Rectal smooth muscle tissue (tissue), 1 donor: Measurements from ENCODE around the gene TUG1.

Experiments
- H3K27ac ChIP-seq: one replicate; pipeline ENCODE4 v1.7.0; 2013; ENCODE audit warnings: low read depth, low read length, inconsistent platforms
- H3K27me3 ChIP-seq: one replicate; pipeline ENCODE4 v1.7.0; 2013; ENCODE audit warnings: low read length; ENCODE audit not compliant: control insufficient read depth, insufficient read depth
- H3K36me3 ChIP-seq: one replicate; pipeline ENCODE4 v1.7.0; 2013; ENCODE audit warnings: low read length; ENCODE audit not compliant: control insufficient read depth, insufficient read depth
- H3K4me1 ChIP-seq: one replicate; pipeline ENCODE4 v1.7.0; 2013; ENCODE audit warnings: low read length; ENCODE audit not compliant: control insufficient read depth, insufficient read depth
- H3K4me3 ChIP-seq: one replicate; pipeline ENCODE4 v1.7.0; 2013; ENCODE audit warnings: low read length
- H3K9ac ChIP-seq: one replicate; pipeline ENCODE4 v1.7.0; 2013; ENCODE audit warnings: low read length

The TUG1 gene

DNA sequence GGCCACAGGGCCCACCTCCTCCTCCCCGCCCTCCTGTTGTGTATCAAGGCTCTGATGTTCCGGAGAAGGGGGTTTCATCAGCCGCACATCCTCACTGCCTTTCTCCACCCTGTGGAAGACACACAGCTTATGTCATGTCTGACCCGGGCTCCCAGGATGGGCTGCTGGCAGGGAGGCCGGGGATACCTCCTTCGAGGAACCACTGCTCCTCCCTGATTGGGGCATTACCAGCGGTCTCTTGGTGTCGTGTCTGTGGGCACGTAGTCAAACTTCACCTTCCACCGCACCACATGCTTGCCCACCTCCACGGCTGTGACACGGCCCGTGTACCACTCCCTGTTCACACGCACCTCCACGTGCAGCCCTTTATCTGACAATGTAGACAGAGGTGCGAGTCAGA is 36.4 kb upstream of the TUG1 start:
- no peak overlapping the region for H3K9ac ChIP-seq
- H3K4me3 ChIP-seq = no peak overlapping the region
- H3K36me3 ChIP-seq = peaks cover 76% of the 10 kb centered on the region
- H3K27me3 ChIP-seq = no peaks in the 10 kb centered on the region
- H3K4me1 ChIP-seq = no peaks in the 10 kb centered on the region
- H3K27ac ChIP-seq = no peak overlapping the region

DNA sequence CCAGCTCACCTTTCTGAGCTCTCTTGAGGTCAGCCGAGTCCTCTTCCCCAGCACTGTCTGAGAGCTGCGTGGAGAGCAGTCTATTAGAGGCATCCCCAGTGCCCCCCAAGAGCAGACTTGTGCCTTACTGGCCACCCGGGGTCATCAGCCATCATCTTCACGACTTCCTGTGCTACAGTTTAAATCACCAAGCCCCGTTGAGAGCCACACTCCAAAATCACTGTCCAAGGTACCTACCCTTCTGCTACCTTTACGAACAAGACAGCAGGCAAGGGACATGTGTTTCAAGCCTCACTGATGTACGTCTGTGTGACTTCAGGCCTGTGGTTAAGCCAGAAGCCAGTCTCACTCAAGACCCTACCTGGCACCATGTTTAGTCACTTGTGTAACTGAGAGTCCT is 35.6 kb upstream of the TUG1 start:
- no peak overlapping the region for H3K9ac ChIP-seq
- H3K4me3 ChIP-seq = no peak overlapping the region
- no peaks in the 10 kb centered on the region for H3K4me1 ChIP-seq
- H3K27me3 ChIP-seq = no peaks in the 10 kb centered on the region
- peaks cover 71% of the 10 kb centered on the region for H3K36me3 ChIP-seq
- no peak overlapping the region for H3K27ac ChIP-seq

DNA sequence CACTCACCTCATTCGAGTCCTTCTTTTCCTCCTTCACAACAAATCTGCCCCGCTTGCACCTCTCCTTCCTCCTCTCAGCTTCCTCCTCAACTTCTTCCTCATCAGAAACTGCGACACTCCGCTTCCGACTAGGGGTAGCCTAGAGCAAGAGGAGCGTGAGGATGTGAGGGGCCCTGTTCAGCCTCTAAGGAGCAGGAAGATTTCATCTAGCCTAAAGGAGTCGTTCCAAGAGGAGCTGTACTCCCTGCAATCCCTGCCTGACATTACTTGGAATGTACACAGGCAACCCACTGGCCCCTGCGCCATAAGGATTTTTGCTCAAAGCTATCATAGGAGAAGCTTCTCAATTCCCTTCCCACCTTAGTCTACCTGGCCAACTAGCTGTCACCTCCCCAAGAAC is 35.0 kb upstream of the TUG1 start:
- no peaks in the 10 kb centered on the region for H3K27me3 ChIP-seq
- no peak overlapping the region for H3K9ac ChIP-seq
- no peaks in the 10 kb centered on the region for H3K4me1 ChIP-seq
- H3K4me3 ChIP-seq = no peak overlapping the region
- peaks cover 69% of the 10 kb centered on the region for H3K36me3 ChIP-seq
- no peak overlapping the region for H3K27ac ChIP-seq

DNA sequence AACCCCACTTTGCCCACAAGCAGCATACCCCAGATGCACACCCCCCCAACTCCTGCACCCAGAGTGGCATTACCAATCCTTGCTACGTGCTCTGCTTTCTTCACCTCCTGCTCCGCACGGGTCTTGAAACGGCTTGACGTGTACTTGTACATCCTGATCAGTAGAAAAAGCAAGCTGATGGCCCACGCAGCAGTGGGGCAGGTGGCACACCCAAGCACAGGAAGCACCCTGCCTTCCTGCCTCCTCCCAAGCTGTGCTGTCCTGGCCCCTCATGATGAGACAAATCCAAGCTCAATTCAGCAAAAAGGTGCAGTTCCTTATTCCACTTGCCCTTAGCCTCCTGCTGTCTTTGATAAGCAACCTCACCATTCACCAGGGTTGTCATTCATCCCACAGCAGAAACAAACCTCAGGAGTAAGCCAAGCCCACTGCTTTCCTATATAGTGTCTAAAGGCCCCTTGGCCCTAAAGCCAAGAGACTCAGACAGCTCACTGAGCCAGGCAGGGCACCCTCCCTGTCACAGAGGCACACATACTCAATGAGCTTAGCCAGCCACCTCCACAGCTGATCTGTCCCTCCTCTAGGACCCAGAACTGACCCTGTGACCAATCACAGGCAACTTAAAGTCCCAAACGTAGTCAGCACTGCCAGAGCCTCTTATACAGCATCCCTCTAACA is 28.2 kb upstream of the TUG1 start:
- no peak overlapping the region for H3K4me3 ChIP-seq
- no peaks in the 10 kb centered on the region for H3K4me1 ChIP-seq
- peaks cover 66% of the 10 kb centered on the region for H3K36me3 ChIP-seq
- no peak overlapping the region for H3K27ac ChIP-seq
- H3K27me3 ChIP-seq = no peaks in the 10 kb centered on the region
- H3K9ac ChIP-seq = no peak overlapping the region

DNA sequence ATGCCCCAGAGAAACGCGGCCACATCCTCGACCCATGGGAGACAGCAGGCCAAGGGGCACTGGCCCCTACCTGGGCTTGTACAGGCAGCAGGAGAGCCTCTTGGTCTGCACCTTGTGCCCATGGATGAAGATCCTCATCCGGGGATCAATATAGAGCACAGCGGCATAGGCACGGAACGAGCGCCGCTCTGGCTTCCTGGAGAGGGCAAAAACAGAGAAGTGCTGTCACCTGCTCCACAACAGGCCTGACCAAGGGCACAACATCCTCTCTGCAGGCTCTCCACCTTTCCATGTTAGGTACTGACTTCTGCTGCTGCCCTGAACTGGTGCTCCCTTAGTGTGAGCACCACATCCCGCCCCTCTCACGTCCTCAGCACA is 27.7 kb upstream of the TUG1 start:
- no peak overlapping the region for H3K4me3 ChIP-seq
- H3K4me1 ChIP-seq = no peaks in the 10 kb centered on the region
- no peaks in the 10 kb centered on the region for H3K27me3 ChIP-seq
- peaks cover 65% of the 10 kb centered on the region for H3K36me3 ChIP-seq
- H3K27ac ChIP-seq = no peak overlapping the region
- H3K9ac ChIP-seq = no peak overlapping the region

DNA sequence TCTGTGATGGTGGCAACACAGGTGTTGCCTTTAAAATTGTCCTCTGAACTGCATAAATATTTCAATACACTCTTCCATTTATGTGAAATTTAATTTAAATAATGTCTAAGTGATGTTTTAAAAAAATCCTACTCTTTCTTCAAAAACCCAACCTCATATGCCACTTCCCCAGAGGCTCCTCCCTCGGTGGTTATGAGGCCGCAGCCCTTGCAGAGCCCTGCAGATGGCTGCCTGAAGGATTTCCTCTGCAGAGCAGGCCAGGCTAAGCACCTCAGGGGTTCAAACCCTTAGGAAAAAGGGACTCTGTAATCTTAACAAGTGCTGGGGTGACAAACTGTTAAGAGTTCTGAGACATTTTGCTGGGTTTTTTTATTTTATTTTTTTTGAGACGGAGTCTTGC is 25.7 kb upstream of the TUG1 start:
- no peak overlapping the region for H3K4me3 ChIP-seq
- H3K4me1 ChIP-seq = no peaks in the 10 kb centered on the region
- peaks cover 49% of the 10 kb centered on the region for H3K36me3 ChIP-seq
- no peaks in the 10 kb centered on the region for H3K27me3 ChIP-seq
- no peak overlapping the region for H3K27ac ChIP-seq
- no peak overlapping the region for H3K9ac ChIP-seq

DNA sequence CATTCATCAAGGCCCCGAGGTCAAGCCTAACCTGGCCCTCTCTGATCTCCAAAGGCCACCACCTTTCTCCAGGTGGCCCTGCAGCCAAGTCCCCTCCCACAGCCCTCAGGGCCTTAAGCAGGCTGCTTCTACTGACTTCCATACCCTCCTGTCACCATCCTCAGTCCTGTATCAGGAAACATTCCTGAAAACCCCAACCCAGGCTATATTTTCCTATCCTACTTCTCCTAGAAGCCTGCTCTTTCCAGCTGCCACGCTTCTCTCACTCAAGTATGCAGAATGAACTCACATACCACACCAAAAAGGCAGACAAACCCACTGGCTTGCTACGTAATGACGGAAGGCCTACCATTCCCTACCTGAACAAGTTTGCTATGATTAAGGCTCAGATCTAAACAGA is 24.1 kb upstream of the TUG1 start:
- peaks cover 53% of the 10 kb centered on the region for H3K36me3 ChIP-seq
- no peaks in the 10 kb centered on the region for H3K27me3 ChIP-seq
- H3K9ac ChIP-seq = no peak overlapping the region

DNA sequence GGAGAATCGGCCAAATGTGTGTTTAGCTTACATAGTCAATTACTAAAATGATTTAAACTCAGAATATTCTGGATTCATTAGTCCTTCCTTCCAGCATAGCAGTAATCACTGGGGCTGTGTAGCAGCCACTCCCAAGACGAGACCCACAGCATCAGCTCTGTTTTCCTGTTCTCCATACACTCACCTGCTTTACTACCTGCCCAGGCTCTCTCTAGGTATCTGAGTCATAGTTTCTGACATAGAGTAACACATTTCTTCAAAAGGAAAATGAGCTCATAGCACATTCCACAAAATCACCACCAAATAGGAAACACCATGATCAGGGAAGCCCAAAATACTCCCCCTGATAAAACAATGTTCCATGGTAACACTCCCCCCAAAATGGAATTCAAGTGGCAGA is 23.4 kb upstream of the TUG1 start:
- Histone ChIP-seq H3K4me3 (no peak overlapping the region), H3K27me3 (no peaks in the 10 kb centered on the region), H3K36me3 (peaks cover 46% of the 10 kb centered on the region), H3K4me1 (no peaks in the 10 kb centered on the region), H3K9ac (no peak overlapping the region), H3K27ac (no peak overlapping the region)

More for the DNA sequence above, 24.1 kb upstream of the TUG1 start:
- no peak overlapping the region for H3K27ac ChIP-seq
- H3K4me1 ChIP-seq = no peaks in the 10 kb centered on the region
- H3K4me3 ChIP-seq = no peak overlapping the region

DNA sequence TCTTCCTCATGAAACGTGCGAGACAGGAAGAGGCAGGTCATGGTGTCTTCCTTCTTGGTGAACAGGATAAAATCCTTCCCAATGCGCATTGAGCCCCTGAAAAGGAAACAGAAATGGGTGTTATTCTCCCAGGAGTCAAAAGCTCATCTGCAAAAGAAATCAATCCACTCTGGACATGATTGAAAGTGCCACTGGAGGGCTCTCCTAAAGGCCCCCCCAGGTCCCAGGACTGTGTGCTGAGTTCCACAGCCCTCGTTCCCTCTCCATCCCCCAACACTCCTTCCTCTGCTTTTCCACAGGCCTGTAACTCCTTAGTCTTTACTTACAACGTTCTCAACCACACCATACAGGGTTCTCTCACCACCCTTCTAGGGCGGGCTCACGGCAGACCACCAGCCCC is 22.7 kb upstream of the TUG1 start:
- Histone ChIP-seq H3K4me1 (no peaks in the 10 kb centered on the region), H3K27me3 (no peaks in the 10 kb centered on the region), H3K27ac (no peak overlapping the region), H3K36me3 (peaks cover 46% of the 10 kb centered on the region), H3K4me3 (no peak overlapping the region), H3K9ac (no peak overlapping the region)

DNA sequence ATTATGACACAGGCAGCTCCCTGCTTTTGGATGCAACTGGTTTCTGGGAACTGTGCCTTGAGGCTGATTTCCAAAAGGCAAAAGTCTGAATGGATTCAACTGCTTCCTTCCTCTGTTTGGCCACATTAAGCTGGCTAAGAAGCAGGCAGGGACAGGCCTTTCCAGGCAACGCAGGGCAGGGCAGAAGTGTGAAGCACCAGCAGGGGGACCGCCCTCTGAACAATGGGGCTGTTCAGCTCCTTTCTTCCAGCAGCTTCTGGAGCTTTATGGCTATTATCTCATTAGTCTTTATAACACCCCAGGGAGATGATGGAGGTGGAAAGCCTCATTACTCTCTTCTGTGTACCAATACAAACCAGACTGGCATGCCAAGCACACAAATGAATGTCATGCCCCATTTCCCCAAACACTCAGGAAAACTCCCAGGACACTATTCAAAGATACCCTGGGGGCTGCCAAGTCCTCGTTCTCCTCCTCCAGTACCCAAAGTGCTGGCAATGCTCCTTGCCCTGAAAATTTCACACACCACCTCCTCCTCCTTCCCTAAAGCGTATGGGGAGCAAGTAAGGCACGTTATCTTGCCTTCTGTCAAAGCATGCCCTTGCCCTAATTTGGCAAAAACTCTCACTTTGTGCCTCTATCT is 21.8 kb upstream of the TUG1 start:
- H3K4me1 ChIP-seq = no peaks in the 10 kb centered on the region
- no peak overlapping the region for H3K27ac ChIP-seq
- no peak overlapping the region for H3K4me3 ChIP-seq
- H3K27me3 ChIP-seq = no peaks in the 10 kb centered on the region
- H3K36me3 ChIP-seq = peaks cover 38% of the 10 kb centered on the region
- H3K9ac ChIP-seq = no peak overlapping the region

DNA sequence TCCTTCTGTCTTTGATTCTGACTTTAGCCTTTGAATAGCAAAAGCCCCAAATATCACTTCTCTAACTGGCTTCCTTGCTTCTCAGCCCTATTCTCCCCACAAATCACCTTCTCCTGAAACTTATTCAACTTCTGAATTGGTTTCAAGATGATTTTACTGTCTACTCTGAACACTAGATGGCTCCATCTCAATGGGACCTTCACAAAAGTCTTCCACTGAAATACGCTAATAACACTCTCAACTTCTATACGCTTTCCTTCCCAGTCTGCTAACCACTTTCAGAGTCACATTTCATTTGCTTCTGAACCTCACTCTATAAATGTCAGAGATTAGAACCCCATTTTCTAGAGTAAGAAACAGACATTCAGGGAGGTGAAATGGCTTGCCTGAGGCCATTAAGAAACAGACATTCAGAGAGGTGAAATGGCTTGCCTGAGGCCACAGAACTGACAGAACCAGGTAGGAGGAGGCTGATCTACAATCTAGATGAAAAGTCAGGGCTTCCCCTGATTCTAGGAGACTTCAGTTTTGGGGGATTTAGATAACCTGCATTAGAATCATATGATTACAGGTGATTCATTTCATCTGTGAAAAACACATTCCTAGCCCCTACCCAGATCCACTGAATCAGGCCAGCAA is 21.1 kb upstream of the TUG1 start:
- Histone ChIP-seq H3K4me3 (no peak overlapping the region), H3K27ac (no peak overlapping the region), H3K36me3 (peaks cover 37% of the 10 kb centered on the region), H3K27me3 (no peaks in the 10 kb centered on the region), H3K4me1 (no peaks in the 10 kb centered on the region), H3K9ac (no peak overlapping the region)

DNA sequence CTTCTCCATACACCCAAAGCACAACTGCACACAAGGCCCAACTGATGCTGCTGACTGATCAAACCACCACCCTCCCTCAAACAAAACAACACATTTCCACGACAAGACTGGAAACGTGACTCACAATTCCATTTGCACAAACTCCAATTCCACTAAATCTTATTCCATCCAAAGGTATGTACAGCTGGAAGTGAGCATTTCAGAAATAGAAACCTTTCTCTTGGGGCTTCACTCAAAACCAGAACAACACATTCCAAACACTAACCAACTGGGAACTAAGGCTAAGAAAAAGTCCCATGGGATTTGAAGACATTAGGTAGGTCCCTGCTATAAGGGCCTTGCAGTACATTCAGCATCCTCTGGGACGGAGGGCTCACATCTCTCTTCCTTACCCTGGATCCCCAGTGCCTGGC is 20.1 kb upstream of the TUG1 start:
- H3K27me3 ChIP-seq = no peaks in the 10 kb centered on the region
- H3K9ac ChIP-seq = no peak overlapping the region
- no peaks in the 10 kb centered on the region for H3K4me1 ChIP-seq
- H3K27ac ChIP-seq = no peak overlapping the region
- peaks cover 37% of the 10 kb centered on the region for H3K36me3 ChIP-seq
- H3K4me3 ChIP-seq = no peak overlapping the region
